HG03571 (cell line): ENCODE measurements around the gene AP1AR.
"Not testable (repeated sequence)": the region's sequence is repeated elsewhere in the genome, so short reads cannot be mapped to it uniquely, and the experiment has no call there.

Experiments
- ATAC-seq: cut with Tn5 transposase; IDR thresholded peaks from one replicate; pipeline ENCODE4 v1.9.1; 2021; ENCODE audit not compliant: unreplicated experiment

Gene AP1AR

DNA sequence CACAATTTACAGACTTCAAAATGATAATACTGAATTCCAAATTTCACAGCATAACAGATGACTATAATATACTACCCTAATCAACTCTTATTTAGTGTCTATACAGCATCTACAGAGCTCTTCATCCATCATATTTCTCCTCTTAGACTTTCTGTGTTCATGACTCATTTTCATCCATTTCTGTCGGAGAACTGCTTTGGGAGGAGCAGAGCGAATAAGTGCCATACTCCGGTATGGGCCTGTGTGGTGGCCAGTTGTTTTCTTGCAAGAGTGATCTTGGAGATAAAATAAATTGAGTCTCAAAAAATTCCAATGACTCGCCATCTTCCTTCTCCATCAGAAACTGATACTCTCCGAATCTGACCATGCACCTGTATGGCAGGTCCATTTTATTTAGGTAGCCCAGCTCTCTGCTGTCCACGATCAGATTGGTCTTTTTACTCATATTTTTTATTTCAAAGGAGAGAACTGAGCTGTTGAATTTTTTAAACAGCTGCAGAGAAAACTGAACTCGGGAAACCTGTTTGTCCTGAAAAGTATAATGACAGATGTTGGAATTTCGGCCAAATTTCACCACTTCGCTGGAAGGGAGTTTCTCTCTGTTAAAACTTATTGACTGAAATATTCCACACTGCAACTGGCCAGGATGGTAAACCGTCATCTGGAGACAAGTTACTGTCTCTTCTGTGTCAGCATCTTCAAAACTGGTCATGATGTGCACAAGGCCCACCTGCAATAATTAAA is 46.3 kb downstream of the AP1AR start:
- ATAC-seq: no peak

DNA sequence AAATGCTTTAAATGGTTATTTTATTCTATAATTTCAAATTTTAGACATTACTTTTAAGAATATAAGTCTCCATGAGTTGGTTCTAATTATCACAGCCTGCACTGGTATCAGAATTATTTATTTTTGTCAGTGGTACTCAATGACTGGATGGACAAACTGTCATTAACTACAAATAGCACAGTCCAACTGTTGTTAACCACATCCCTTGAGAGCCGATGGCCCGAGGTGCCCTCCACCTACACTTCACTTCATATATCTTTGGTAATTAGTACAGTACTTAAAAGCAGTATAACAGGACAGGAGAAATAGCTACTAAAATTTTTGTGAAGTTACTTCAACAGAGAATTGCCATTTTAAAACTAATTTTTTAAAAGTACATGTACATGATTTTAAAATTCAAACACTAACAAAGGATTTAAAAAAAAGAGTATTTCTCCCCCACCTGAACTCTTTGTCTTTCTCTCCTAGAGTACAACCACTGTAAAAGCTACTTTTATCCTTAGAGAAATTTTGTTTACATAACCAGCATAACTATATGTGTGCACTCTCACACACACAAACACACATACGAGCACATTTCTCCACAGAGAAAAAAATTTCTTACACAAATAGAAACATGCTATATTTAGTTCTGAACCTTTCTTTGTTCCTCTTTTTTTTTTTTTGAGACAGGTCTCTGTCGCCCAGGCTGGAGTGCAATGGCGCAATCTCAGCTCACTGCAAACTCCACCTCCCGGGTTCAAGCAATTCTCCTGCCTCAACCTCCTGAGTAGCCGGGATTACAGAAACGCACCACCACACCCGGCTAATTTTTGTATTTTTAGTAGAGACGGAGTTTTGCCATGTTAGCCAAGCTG is 47.7 kb downstream of the AP1AR start:
- peak; percentile 58 for ATAC-seq

DNA sequence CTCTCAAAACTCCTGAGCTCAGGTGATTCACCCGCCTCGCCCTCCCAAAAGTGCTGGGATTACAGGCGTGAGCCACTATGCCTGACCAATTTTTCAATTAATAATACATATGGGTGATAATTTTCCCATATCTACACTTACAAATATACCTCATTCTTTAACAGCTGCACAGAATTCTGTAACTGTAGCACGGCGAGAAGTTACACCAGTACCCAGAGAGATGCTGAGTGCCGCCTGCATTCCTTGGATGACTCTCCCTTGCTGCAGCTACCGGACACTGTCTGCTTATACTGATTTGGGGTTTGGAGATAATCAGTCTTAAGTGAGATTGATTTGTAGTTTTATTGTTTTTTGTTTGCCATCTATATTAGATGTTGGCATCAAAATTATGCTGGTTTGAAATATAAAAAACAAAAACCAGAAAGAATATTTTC is 48.3 kb downstream of the AP1AR start:
- peak; percentile 36 for ATAC-seq

DNA sequence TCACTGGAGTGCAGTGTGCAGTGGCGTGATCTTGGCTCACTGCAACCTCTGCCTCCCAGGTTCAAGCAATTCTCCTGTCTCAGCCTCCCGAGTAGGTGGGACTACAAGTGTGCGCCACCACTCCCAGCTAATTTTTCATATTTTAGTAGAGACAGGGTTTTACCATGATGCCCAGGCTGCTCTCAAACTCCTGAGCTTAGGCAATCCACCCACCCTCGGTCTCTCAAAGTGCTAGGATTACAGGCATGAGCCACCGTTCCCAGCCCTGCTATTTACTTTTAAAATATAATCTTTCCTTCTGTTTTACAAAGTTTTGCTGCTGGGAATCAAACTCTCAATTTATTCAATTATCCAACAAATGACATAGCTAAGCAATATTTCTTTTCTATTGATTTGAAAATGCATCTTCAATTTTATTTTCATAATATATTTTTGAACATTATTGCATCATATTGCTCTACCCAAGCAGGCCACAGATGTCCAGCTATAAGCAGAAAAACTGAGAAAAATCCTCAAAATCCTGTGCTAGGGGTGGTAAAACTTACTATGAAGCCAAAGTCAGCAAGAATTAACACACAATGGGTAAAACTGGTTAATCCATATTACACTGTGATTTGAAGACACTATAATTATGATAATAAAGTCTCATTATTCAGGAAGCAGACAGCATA is 48.9 kb downstream of the AP1AR start:
- no peak for ATAC-seq

DNA sequence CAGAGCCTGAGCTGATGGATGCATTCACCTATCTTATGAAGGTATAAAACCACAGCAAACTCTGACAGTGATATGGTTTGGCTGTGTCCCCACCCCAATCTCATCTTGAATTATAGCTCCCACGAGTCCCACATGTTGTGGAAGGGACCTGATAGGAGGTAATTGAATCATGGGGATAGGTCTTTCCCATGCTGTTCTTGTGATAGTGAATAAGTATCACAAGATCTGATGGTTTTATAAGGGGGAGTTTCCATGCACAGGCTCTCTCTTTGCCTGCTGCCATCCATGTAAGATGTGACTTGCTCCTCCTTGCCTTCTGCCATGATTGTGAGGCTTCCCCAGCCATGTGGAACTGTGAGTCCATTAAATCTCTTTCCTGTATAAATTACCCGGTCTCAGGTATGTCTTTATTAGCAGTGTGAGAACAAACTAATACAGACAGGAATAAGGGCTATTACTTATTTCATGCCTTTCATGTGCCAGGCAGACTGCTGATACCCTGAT is 50.4 kb downstream of the AP1AR start:
- ATAC-seq: not testable (repeated sequence)

DNA sequence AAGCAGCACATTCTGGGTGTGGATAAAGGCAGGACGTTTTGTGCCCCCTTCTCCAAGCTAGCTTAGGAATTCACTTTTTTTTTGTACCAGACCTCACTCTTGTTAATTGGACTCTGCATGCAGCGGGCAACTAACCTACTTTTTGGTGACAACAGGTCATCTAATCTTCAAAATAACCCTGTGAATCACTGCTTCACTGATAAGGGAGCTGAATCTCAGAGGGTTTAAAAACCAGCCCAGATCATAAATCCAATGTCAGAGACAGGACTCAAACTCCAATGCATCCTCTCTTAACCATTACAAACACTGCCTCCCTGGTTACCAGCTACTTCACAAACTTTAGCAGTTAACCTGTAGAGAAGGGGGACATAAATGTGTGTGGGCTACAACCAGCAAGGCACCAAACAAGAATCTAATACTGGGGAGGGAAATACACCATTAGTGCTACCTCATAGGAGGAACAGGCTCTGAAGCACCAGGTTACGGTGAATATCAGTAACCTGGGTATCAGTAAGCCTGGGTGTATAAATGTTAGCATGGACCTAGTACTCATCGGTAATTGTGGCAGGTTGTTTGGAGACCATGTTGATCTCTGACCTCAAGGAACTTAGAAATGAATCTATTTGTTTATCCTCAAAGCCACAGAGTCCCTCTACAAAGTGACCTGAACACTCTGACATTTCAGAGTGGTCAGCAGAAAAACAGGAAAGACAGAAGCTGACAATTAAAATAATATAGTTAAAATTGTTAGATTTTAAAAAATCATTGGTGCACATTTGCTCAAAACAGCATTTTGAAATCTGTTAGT is 51.5 kb downstream of the AP1AR start:
- no peak for ATAC-seq

DNA sequence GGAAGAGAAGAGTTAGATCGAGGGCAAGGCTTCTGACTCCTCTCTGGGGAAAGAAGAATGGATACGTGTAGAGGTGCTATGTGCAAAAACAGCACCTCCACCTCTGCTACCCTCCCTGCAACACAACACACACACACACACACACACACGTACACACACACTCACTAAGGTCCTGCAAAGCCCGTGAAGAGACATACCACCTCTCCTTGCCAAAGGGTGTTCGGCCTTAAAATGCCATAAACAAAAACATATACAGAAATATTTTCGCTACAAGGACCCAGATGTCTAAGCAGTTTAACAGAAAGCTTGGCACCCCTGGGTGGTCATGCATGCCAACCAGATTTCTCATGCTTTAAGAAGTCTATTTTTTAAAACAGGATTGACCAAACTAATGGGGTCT is 52.6 kb downstream of the AP1AR start:
- ATAC-seq: no peak

DNA sequence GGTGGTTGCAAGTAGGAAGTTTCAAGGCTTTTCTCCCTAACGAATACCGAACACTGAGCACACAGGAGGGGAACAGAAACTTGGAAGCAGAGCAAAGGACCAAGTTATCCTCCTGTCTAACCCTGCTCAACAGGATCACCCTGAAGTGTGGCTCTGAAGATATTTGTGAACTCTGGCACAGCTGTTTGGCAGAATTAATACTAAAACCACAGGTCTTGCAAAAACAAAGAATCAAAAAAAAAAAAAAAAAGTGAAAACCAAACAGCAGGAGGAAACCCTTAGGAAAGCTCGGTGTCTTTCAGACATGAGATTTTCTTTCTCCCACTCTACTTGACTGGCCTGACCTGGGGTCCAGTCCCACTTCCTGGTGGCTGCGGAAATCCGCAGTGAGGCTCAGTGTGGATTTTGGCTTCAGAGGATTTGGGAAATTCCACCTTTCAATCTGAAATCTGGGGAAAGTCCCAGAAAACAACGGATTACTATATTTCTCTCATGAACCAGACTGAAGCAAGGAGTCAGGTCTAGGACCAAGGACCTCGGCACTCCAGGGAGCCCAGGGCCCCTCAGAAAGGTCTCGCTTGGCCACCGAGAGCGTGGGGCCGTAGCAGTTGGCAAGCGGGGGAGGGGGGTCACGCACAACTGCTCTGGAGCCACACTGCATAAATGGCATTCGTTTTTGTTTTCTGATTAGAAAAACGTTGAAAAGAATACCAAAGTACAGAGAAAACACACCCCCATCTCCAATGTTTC is 53.2 kb downstream of the AP1AR start:
- no peak for ATAC-seq

DNA sequence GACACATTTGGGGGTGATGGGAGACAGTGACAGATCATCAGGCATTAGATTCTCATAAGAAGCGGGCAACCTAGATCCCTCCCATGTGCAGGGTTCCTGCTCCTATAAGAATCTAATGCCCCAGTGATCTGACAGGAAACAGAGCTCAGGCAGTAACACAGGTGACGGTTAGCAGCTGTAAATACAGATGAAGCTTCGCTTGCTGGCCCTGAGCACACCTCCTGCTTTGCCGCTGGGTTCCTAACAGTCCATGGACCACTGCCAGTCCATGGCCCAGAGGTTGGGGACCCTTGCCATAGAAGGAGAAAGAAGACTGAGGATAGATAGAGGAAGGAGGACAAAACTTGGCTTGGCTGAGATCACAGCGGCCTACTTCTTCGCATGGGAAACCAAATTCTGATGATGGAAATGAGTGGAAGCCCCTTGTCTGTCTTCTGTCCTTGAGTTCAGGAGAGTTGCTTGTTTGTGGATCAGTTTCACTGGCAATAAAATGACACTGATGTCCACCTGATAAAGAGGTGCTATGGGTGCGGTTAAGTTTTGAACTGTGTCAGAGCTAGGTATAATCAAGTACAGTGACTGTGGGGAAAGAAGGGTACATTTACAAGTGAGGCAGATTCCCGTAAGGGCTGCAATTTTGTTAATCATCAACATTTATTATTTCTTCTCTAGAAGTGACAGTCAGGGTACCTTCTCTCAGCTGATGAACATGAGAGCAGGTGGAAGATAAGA is 55.8 kb downstream of the AP1AR start:
- ATAC-seq: peak; percentile 28

DNA sequence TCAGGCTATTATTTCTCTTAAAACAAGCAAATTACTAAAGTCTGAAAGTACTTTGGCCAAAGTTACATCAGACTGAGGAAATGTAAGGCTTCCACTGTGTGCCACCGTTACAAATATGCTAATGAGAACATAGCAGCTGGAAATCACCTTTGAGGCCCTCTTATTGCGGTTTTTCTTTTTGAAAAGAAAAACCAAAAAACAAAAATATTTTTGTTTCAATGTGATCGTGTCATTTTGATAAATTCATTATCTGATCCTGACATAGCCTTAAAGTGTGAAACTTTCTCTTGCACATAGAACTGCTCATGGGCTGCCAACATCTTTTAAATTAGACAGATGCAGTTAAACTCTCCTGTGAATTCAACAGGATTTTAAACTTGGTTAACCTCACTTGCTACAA is 56.9 kb downstream of the AP1AR start:
- ATAC-seq: peak; percentile 24

DNA sequence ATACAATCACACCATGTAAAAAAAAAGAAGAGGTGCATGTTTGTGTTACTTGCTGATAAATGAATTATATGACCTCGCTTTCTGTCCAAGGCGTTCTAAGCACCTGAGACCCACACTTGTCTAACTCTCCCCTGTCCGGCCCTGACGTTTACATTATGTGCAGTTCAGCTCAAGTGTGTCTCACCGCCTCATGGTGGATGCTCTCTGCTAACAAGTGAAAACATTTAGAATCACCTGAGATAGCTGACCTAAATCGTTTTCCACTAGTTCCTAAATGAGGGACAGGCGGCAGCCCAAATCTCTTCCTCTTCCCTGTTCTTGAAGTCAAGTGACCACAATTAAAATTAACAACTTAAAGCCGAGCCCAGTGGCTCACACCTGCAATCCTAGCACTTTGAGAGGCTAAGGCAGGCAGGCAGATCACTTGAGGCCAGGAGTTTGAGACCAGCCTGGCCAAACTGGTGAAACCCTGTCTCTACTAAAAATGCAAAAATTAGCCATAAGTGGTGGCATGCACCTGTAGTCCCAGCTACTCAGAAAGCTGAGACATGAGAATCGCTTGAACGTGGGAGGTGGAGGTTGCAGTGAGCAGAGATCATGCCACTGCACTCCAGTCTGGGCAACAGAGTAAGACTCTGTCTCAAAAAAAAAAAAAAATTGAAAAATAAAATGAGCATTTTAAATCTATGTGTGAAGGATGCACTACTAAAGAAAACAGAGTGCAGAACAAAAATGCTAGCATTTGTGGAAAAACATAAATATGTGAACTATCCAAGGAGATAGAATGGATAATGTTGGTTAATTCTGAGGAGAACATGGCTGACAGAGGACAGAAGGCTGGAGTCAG is 58.0 kb downstream of the AP1AR start:
- ATAC-seq: no peak

DNA sequence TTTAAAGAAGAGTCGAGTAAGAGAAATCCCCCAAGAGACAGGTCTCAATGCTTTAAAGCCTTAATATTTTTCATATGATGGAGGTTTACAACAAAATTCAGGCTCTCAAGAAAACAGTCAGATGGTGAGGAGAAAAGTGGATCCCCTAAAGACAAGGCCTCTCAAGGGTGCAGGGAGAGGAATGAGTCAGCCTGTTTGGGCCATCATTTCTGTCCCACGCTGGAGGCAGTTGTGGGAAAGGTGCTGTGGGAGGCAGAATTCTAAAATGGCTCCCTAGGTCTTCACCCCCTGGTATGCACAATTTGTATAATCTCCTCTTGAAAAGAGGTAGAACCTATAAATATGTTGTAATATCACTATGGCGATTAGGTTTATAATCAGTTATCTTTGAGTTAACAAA is 58.8 kb downstream of the AP1AR start:
- ATAC-seq: no peak

DNA sequence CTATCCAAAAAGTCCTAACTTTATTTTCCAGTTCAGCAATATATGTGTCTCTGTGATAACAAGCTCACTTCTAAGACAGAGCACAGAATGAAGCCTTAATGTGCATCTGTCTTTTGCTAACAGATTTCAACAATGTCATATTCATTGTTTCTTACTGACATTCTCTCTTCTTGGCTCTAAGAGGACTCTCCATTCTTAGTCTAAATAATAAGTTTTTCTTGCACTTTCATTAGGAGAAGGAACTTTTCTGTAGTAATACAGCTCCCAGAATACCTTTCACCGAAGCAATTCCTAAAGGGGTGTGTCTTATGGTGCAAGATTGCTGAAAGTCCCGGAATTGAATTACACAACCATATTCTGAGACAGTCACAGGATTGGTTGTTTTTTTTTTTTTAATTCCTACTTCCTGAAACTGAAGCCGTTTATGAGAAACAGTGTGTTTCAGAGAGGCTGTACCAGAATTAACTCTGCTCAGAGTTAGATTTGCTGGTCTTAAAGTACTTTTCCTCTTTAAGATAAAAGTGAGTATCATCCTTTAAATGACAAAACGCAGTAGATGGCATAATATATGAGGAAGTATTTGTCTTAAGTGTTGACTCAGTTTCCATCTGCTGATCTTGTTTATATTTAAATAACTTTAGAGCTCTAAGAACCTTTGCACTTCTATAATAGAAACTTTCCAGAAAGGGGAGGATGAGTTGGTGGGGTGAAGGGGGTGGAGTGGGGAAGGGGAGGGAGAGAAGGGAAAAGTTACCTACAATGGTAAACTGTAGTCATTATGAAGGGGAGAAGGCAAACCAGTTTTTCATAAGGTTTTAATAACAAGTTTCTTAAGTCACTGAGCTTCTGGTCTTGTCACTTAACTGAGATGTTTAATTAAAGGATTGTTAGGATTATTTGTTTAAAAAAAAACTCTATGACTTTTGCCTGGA is 65.6 kb downstream of the AP1AR start, which contains the start of gene ALPK1:
Gene ALPK1, plus strand, starts transcription at position 421 of the 932 bp plus-strand sequence.
- ATAC-seq: peak; percentile 77

DNA sequence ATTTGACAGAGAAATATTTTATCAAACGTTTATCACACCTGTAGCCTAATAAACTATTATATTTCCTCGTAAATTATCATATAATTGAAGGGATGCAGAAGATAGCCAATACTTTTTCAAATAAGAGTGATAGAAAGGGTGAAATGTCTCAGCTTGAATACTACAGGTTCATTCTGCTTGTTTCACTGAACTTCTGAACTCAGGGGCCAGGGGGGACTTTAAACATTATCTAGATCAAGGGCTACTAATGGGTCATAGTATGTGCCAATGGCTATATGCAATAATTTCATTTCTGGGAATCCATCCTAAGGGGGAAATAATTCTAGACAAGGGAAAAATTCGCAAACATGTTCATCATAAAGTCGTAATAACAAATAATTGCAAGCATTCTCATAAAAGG is 68.1 kb downstream of the AP1AR start:
- no peak for ATAC-seq

DNA sequence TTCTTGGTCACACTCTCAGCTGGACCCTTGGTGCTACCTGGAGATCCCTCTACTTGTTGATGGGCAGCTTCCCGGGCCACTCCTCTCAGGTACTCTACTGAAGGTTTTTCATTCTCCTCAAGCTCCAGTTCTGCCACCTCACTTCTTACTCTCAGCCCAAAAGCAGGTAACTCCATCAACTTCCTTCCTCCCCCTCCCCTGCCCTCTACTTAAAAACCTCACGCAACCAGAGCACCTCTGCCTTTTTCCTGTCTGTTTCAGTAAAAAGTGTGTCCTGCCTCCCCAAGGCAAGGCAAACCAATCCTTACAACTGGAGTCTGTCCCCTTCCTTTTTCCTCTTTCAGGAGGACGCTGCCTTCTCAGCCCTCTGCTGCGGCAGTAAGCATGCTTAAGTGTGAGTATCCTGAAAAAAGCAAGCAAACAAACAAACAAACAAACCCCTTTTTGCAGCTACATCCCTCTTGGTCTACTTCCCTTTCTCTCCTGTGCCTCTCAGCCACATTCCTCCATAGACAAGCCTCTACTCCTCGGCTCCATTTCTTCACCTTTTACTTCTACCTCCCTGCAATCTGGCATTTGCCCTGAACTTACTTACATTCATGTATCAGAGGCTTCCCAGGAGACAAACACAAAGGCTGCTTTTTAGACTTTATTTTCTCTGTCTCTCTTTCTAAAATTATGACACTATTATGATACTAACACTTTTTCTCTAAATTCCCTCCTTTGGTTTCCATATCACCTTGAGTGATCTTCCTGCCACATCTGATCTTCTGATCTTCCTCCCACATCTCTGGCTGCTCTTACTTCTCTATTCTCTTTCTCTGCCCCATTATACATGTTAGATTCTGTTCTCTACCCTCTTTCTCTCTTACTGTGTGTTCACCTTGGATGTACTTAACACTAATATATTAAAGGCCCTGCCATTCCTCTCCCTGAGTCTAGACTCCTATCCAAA is 71.0 kb downstream of the AP1AR start:
- ATAC-seq: no peak

DNA sequence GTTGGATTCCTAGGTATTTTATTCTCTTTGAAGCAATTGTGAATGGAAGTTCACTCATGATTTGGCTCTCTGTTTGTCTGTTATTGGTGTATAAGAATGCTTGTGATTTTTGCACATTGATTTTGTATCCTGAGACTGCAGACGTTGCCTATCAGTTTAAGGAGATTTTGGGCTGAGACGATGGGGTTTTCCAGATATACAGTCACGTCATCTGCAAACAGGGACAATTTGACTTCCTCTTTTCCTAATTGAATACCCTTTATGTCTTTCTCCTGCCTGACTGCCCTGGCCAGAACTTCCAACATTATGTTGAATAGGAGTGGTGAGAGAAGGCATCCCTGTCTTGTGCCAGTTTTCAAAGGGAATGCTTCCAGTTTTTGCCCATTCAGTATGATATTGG is 73.9 kb downstream of the AP1AR start:
- not testable (repeated sequence) for ATAC-seq
